SJSA1 (cell line): ENCODE data around the gene CTBP1. TPM values are rescaled to one million over a fixed set of nuclear protein-coding genes. Genes with fewer than 3 reads are reported as not detected.

Source experiments
- DNase-seq, 2 experiments: peaks; one replicate each; pipeline ENCODE4 v3.0.0-alpha.2; 2015 to 2020; ENCODE audit warnings: low spot score in 2 of 2, low read depth in 1 of 2
- H3K27ac ChIP-seq: fragments of 250-450 bp; sonication (Bioruptor Pico); 2 replicates; pipeline ENCODE4 v1.5.1; 2020; ENCODE audit warnings: mild to moderate bottlenecking, moderate library complexity
- H3K27me3 ChIP-seq: fragments of 250-450 bp; sonication (Bioruptor Pico); replicated peaks from 2 replicates; pipeline ENCODE4 v1.5.1; 2020; ENCODE audit warnings: mild to moderate bottlenecking, moderate library complexity
- H3K36me3 ChIP-seq: fragments of 250-450 bp; sonication (Bioruptor Pico); 2 replicates; pipeline ENCODE4 v1.5.1; 2020; ENCODE audit warnings: mild to moderate bottlenecking
- H3K4me1 ChIP-seq: fragments of 250-450 bp; sonication (Bioruptor Pico); replicated peaks from 2 replicates; pipeline ENCODE4 v1.6.1; 2021; ENCODE audit warnings: mild to moderate bottlenecking
- H3K4me3 ChIP-seq: fragments of 250-450 bp; sonication (Bioruptor Pico); 2 replicates; pipeline ENCODE4 v1.5.1; 2020; ENCODE audit warnings: mild to moderate bottlenecking
- H3K9me3 ChIP-seq: fragments of 250-450 bp; sonication (Bioruptor Pico); replicated peaks from 2 replicates; pipeline ENCODE4 v1.5.1; 2020; ENCODE audit warnings: mild to moderate bottlenecking
- total RNA-seq: library from RNA; depleted of rRNA; stranded (reverse); fragments of >200 nt; shearing (Covaris generic); gene quantifications from 2 replicates; pipeline ENCODE4 v1.2.3, GENCODE V29; 2014

The CTBP1 gene
- total RNA-seq, 1 experiment from 2014 or later, result 89.3 TPM

- Histone ChIP-seq H3K4me1 (peaks cover 32% of the 10 kb centered on the region), H3K4me3 (no peak overlapping the region), H3K27ac (no peak overlapping the region), H3K36me3 (no peaks in the 10 kb centered on the region), H3K9me3 (no peaks in the 10 kb centered on the region), H3K27me3 (no peaks in the 10 kb centered on the region)
- no peak for DNase-seq
Observed at GRCh38 chr4:1196421-1197183, 52.3 kb downstream of the CTBP1 start.

DNA sequence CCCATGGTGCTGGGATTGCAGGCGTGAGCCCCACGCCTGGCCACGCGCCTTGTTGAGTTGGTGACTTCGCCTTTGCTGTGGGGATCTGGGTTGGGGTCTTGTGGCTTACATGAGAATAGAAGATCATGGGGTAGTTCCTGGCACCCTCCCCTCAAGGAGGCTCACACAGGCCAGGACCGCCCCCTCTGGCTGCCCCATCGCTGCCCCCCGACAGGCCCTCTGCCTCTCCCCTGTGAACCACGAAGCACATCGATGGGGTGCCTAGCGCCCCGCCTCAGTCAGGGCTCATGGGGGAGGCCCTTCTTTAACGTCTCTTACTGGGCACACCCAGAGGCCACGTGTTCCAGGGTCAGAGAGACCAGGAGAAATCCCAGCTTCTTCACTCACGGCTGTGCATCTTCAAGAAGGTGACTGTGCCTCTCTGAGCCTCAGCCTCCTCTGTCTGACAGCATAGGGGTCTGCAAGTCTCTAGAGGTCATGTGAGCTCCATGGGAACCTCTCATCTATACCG, 53.0 kb downstream of the CTBP1 start:
- Histone ChIP-seq H3K27me3 (no peaks in the 10 kb centered on the region), H3K4me1 (peaks cover 33% of the 10 kb centered on the region), H3K36me3 (no peaks in the 10 kb centered on the region), H3K4me3 (no peak overlapping the region), H3K9me3 (no peaks in the 10 kb centered on the region), H3K27ac (no peak overlapping the region)
- no peak for DNase-seq

DNA sequence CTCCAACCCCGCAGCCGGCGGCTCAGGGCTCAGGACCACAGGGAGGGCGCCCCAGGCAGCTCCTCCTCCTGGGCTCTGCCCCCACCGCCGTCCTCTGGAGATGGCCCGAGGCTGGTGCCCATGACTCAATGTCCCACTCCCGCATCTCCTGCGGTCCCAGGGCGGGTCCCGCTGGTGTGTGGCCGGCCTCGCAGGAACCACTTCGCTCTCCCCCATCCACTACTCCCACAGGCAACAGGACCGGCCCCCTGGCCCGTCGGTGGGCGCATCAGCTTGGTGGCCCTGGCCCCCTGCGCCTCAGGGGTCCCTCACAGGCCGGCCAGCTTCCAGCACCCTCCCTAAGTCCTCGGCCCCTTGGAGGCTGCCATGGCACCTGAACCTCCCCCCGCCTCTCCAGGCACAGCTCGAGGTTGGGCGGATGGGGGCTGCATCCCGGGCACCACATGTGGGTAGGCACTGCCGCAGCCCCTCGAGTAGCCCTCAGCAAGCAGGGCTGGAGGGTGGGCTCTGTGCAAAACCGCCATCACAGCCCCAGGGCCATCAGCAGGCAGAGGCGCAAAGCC, 53.7 kb downstream of the CTBP1 start:
- Histone ChIP-seq H3K4me1 (peaks cover 26% of the 10 kb centered on the region), H3K27me3 (no peaks in the 10 kb centered on the region), H3K27ac (no peak overlapping the region), H3K36me3 (no peaks in the 10 kb centered on the region), H3K4me3 (no peak overlapping the region), H3K9me3 (no peaks in the 10 kb centered on the region)
- DNase-seq, result no peak

GRCh38 chr4:1194010-1194900, 54.7 kb downstream of the CTBP1 start:
- H3K36me3 ChIP-seq, result no peaks in the 10 kb centered on the region
- H3K27ac ChIP-seq, result no peak overlapping the region
- no peaks in the 10 kb centered on the region for H3K9me3 ChIP-seq
- no peaks in the 10 kb centered on the region for H3K27me3 ChIP-seq
- no peak overlapping the region for H3K4me3 ChIP-seq
- H3K4me1 ChIP-seq, result peaks cover 23% of the 10 kb centered on the region
- DNase-seq, result peak; percentile 24 to 54

- Histone ChIP-seq H3K27ac (no peak overlapping the region), H3K4me1 (peaks cover 23% of the 10 kb centered on the region), H3K27me3 (no peaks in the 10 kb centered on the region), H3K4me3 (no peak overlapping the region), H3K36me3 (no peaks in the 10 kb centered on the region), H3K9me3 (no peaks in the 10 kb centered on the region)
- DNase-seq, result no peak
Observed at GRCh38 chr4:1193206-1194009, 55.5 kb downstream of the CTBP1 start.

GRCh38 chr4:1192493-1193205, 56.3 kb downstream of the CTBP1 start:
- no peak overlapping the region for H3K4me3 ChIP-seq
- peaks cover 23% of the 10 kb centered on the region for H3K4me1 ChIP-seq
- H3K36me3 ChIP-seq, result no peaks in the 10 kb centered on the region
- H3K27ac ChIP-seq, result no peak overlapping the region
- DNase-seq, result peak in 1 of 2 experiments; percentile 23
- no peaks in the 10 kb centered on the region for H3K27me3 ChIP-seq
- H3K9me3 ChIP-seq, result no peaks in the 10 kb centered on the region

DNA sequence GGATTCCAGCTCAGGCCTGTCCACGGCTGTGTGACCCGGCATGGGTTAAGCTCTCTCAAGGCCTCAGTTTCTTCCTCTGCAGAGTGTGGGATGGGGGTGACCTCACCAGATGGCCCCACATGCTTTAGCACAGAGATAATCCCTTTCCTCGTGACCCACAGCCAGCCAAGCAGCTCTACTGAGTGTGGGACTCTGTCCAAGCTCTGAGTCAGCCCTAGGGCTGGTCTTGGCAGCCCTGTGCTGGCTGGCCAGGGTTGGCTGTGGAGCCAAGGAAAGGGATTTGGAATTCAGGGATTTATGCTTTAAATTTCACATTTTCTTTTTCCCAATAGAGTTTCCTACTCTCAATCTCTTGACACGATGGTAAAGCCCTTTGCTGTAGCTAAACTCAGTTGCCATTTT, 56.8 kb downstream of the CTBP1 start:
- H3K27ac ChIP-seq, result no peak overlapping the region
- H3K9me3 ChIP-seq, result no peaks in the 10 kb centered on the region
- no peak overlapping the region for H3K4me3 ChIP-seq
- no peaks in the 10 kb centered on the region for H3K36me3 ChIP-seq
- peak; percentile 65 to 71 for DNase-seq
- peaks cover 23% of the 10 kb centered on the region for H3K4me1 ChIP-seq
- H3K27me3 ChIP-seq, result no peaks in the 10 kb centered on the region

GRCh38 chr4:1191621-1192020, 57.3 kb downstream of the CTBP1 start:
- DNase-seq, result no peak
- H3K27me3 ChIP-seq, result no peaks in the 10 kb centered on the region
- peaks cover 23% of the 10 kb centered on the region for H3K4me1 ChIP-seq
- no peaks in the 10 kb centered on the region for H3K36me3 ChIP-seq
- no peak overlapping the region for H3K4me3 ChIP-seq
- H3K9me3 ChIP-seq, result no peaks in the 10 kb centered on the region
- H3K27ac ChIP-seq, result no peak overlapping the region

- no peaks in the 10 kb centered on the region for H3K27me3 ChIP-seq
- DNase-seq, result no peak
- no peak overlapping the region for H3K4me3 ChIP-seq
- no peak overlapping the region for H3K27ac ChIP-seq
- H3K36me3 ChIP-seq, result no peaks in the 10 kb centered on the region
- H3K4me1 ChIP-seq, result peaks cover 7% of the 10 kb centered on the region
- H3K9me3 ChIP-seq, result no peaks in the 10 kb centered on the region
Observed at GRCh38 chr4:1187182-1187581, 61.7 kb downstream of the CTBP1 start.

DNA sequence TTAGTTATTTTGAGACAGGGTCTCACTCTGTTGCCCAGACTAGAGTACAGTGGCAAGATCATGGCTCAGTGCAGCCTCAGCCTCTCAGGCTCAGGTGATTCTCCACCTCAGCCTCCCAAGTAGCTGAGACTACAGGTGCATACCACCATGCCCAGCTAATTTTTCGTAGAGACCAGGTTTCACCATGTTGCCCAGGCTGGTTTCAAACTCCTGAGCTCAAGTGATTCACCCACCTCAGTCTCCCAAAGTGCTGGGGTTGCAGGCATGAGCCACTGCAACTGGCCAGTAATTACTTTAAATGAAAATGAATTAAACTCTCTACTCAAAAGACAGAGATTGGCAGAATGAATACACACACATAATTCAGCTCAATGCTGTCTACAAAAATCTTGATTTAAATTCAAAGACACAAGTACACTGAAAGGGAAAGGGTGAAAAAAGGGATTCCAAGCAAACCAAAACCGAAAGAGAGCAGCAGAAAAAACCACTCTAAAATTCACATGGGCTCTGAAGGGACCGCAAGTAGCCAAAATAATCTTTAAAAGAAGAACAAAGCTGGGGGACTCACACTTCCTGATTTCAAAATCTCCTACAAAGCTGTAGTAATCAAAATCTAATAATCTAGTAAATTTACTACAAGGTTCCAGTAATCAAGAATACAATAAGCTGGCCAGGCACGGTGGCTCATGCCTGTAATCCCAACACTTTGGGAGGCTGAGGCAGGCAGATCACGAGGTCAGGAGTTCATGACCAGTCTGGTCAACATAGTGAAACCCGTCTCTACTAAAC, 64.8 kb downstream of the CTBP1 start:
- H3K4me3 ChIP-seq, result no peak overlapping the region
- H3K36me3 ChIP-seq, result no peaks in the 10 kb centered on the region
- H3K27me3 ChIP-seq, result no peaks in the 10 kb centered on the region
- no peak for DNase-seq
- H3K4me1 ChIP-seq, result no peaks in the 10 kb centered on the region
- H3K9me3 ChIP-seq, result no peaks in the 10 kb centered on the region
- no peak overlapping the region for H3K27ac ChIP-seq

GRCh38 chr4:1182313-1182712, 66.6 kb downstream of the CTBP1 start:
- H3K9me3 ChIP-seq, result no peaks in the 10 kb centered on the region
- H3K36me3 ChIP-seq, result no peaks in the 10 kb centered on the region
- no peaks in the 10 kb centered on the region for H3K27me3 ChIP-seq
- H3K27ac ChIP-seq, result no peak overlapping the region
- no peaks in the 10 kb centered on the region for H3K4me1 ChIP-seq
- DNase-seq, result no peak
- no peak overlapping the region for H3K4me3 ChIP-seq

GRCh38 chr4:1180663-1181062, 68.3 kb downstream of the CTBP1 start:
- Histone ChIP-seq H3K4me1 (no peaks in the 10 kb centered on the region), H3K27me3 (no peaks in the 10 kb centered on the region), H3K36me3 (no peaks in the 10 kb centered on the region), H3K9me3 (no peaks in the 10 kb centered on the region), H3K4me3 (no peak overlapping the region), H3K27ac (no peak overlapping the region)
- no peak for DNase-seq
